SH-SY5Y (cell line): ENCODE measurements around the gene AGPAT3.

Experiments
- GATA2 ChIP-seq: IDR thresholded peaks from 2 replicates; pipeline ENCODE4 v1.6.1; 2011; ENCODE audit warnings: mild to moderate bottlenecking, low read depth, low read length
- GATA3 ChIP-seq: IDR thresholded peaks from 2 replicates; pipeline ENCODE4 v1.6.1; 2011; ENCODE audit warnings: low read depth, mild to moderate bottlenecking, low read length, moderate library complexity

DNA sequence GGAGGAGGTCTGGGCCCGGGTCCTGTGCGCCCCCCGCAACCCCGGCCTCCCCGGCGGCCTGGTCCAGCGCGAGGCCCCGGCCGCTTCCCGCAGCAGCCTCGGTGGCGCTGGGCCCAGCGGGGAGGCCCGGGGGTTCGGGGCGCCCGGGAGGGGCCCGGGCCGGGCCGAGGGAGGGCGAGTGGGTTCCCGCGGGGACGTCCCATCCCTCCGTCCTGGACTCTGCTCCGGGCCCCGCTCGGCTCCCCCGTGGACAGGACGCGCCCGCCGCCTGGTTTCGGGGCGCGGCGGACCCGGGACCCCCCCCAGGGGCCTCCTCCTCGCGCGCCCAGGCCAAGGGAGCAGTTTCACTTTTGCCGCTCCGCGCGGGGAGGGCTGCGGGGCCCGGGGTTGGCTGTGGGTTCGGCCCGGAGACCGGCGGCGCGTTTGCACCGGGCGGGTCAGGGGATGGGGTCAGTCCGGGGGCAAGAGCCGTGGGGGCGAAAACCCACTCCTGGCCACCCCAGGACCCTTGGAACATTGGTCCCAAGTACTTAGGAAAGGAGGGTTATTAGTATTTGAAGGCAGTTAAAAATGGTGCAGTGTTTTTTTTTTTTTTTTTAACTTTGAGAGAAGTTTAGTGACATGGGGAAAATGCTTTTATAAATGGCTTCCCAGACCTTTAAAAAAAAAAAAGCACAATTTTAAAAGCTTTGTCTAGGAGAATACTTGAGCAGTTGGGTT lies 677 bp downstream of the AGPAT3 start:
- no peak for TF ChIP-seq GATA3
- no peak for TF ChIP-seq GATA2
